ENCODE measurements around the gene TMEM272.

GRCh38 chr13:51816604-51817249 is 28.2 kb downstream of the TMEM272 start:
- TF ChIP-seq CTCF (IDR thresholded peaks at IDR 0.05) (no peak), POLR2A (IDR thresholded peaks at IDR 0.05) (no peak)
